CD4-positive, alpha-beta T cell treated with Interleukin-17A for 4 hours (primary cell): Measurements from ENCODE around the gene NUMBL.
A peak's percentile ranks its signal among the peaks of the same experiment; 100 is the strongest.

ENCODE experiments used
- DNase-seq: peaks from one replicate; pipeline ENCODE4 v3.0.0-alpha.2; 2020; ENCODE audit warnings: mixed read lengths

NUMBL gene

DNA sequence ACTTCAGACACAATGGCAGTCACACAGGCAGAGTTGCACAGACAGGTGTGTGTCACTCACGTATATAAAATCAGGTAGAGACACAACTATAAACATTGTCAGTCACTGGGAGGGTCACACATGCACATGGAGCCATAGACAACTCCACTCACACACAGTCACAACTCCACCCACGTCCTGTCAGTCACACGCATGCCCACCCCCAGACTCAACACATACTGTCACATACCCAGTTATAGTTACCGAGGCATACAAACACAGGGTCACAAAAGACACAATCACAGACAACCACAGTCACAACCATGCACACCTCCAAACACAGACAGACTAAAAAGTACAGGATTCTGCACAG is 1.5 kb downstream of the NUMBL start:
- no peak for DNase-seq

DNA sequence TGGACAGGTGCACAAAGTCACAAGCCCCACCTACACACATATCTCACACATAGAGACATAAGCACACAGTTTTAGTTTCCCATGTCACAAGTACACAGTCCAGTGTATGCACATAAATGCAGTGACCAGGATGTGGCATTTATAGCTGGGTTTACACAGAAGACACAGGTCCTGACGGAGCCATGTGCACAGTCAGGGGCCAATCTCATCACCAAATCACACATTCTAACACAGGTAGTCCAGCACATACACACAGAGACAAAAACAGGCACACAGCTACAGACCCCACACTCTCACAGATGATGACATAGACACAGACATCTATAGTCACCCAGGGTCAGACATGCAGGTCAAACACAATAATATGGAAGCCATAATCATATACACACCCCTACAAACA is 2.1 kb downstream of the NUMBL start:
- DNase-seq = no peak

DNA sequence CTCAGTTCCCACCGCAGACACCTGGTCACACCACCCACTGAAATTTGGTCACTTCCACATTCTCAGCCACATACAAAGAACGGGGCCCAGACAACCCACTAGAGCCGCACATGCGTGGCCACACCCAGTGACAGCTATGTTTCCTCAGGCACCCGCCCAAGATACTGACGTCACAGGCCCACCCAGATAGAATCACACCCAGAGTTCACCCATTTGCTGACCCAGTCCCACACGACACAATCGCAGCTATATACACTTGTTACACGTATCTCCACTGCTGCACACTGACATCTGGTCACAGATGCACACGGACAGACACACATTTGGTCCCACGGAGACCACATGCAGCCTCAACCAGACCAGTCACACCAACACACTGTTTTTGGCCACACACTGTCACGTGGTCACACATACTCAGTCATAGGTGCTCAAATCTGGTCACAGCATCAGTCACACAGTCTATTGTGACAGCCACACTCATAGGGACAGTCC is 2.9 kb downstream of the NUMBL start:
- no peak for DNase-seq

GRCh38 chr19:40686882-40687524 is 3.4 kb downstream of the NUMBL start:
- DNase-seq = no peak

DNA sequence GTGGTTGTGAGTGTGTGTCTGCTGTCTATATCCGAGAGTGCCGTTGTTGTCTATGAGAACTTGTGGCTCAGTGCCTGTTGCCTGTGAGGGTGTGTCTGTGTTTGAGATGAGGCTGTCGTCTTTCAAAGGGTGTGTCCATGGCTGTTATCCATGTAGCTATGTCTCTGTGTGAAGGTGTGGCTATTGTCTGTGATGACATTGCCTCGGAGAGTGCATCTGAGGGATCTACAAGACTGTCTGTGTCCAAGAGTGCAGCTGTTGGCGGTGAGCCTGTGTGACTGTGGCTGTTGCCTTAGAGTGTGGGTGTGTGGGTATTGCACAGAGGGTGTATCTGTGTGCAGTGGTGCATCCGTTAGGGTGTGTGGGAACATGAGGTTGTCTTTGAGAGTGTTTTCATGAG is 4.9 kb downstream of the NUMBL start:
- DNase-seq = no peak

GRCh38 chr19:40685016-40685526 is 5.4 kb downstream of the NUMBL start:
- no peak for DNase-seq

DNA sequence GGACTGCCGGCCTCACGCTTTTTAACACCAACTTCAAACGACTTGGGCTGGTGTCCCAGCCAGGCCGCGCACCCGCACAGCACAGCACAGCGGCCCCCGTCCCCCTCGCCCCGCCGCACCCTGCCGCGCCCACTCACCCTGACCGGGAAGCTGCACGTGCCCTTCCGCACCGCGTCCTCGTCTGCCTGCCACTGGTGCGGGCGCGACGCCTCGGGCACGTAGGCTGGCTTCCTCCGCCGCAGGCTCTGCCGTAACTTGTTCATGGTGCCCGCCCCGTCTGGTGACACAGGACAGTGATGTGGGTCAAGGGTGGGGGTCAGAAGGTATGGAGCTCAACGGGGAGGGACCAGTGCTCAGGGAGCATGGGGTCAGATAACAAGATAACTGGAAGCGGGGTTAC is 6.2 kb downstream of the NUMBL start:
- DNase-seq = no peak

DNA sequence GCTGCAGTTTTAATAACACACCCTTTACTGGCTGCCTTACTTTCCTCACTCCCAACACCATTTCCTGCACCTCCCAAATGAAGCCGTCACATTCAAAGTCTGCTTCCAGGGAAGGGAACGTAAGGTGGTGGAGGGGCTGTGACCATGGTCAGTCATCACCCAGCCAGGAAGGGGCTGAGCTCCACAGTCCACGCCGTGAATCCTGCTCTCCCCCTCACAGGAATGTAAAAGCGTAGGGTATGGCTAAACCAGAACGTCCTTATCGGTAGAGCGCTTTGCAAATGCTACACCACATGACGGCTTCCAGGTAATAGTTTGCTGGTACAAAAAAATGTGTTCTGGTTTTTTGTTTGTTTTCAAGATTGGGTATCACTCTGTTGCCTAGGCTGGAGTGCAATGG is 7.0 kb downstream of the NUMBL start:
- no peak for DNase-seq

GRCh38 chr19:40682431-40682964 is 8.0 kb downstream of the NUMBL start:
- no peak for DNase-seq

- DNase-seq = no peak
Observed at GRCh38 chr19:40681039-40681438, 9.4 kb downstream of the NUMBL start.

GRCh38 chr19:40677156-40677555 is 13.3 kb downstream of the NUMBL start:
- DNase-seq = no peak

DNA sequence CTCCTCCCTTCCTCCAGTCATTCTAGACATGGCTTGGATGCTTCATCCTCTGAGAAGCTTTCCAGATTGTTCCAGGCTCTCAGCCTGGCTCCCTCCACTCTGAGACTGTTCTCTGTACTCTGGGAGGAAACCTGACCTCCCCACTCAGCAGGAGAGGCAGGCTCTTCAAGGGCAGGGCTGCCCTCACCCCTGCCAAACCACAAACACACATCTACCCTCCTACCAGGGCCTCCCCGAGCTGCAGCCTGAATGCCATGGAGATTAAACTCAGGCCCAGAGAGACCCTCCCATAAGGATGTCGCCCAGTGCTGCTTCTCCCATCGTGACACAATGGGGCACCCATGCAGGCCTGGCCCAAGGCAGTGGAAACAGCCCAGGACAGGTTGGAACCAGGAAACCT is 16.2 kb downstream of the NUMBL start:
- DNase-seq = no peak

DNA sequence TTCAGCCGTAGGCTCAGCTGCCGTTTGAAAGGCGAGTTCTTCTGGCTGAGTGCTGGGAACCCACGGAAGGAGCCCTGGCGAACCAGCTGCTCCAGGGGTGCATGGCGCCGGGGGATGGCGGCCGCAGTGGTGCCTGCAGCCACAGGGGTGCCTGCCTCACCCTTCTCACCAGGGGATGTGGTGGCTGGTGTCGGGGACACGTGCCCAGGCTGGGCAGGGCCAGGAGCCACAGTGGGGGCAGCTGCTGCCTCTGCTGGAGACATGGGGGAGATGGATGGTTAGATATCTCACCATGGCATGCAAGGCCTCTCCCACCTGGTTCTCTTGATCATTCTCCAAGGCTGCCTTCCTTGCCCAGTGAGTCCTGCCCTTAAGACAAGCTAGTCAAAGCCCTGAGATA is 17.1 kb downstream of the NUMBL start:
- no peak for DNase-seq

DNA sequence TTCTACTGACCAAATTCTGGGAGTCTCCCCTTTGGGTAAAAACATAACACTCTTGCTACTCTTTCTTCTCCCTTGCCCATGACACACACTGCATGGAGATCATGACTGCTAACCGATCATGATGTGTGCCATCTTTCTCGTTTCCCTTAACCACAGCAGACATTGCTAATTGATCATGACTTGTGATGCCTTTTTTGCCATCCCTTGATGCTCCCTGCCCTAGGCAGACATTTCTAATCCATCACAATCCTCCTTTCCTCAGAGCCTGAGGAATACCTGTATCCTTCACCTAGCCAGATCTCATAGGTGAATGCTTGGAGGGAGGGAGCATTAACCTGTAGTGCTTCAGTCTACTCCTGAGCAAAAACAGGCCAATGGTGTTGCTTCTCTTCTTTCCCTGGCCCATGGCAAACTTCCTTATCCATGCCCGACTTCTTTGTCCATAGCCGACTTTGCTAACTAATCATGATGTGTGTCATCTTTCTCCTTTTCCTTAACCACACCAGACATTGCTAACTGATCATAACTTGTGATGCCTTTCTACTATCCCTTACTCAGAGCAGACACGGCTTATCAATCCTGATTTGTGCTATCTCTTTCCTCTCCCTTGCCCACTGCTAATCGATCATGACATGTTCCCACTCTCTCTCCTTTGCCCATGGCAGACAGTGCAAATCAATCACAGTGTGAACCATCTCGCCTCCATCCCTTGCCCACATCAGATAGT is 17.7 kb downstream of the NUMBL start:
- DNase-seq = no peak

DNA sequence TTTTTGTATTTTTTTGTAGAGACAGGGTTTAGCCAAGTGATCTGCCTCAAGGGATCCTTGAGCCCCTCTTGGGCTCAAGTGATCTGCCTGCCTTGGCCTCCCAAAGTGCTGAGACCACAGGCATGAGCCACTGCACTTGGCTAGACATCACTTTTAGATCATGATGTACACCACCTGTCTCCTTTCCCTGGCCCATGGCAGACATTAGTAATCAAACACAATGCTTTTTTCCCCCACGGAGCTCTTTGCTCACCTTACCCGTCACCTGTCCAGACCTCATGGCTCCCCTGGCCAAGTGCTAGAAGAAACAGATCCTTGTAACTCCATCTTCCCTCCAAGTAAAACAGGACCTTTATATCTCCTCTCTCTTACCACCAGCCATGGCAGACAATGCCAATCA is 18.4 kb downstream of the NUMBL start:
- no peak for DNase-seq

- DNase-seq = no peak
Observed at GRCh38 chr19:40671404-40671803, 19.0 kb downstream of the NUMBL start.

- DNase-seq = no peak
Observed at GRCh38 chr19:40668991-40669614, 21.3 kb downstream of the NUMBL start.

- DNase-seq = no peak
Observed at GRCh38 chr19:40667602-40668001, 22.8 kb downstream of the NUMBL start.

GRCh38 chr19:40666803-40667438 is 23.5 kb downstream of the NUMBL start:
- DNase-seq = no peak

GRCh38 chr19:40663695-40664692 is 26.5 kb downstream of the NUMBL start:
- DNase-seq = peak; percentile 26

- peak; percentile 97 for DNase-seq
Observed at GRCh38 chr19:40662925-40663694, 27.3 kb downstream of the NUMBL start.
